Fibroblast of lung (primary cell): ENCODE measurements around the gene PLPP7. TPM values are rescaled to one million over a fixed set of nuclear protein-coding genes. Genes with fewer than 3 reads are reported as not detected.

ENCODE experiments used
- DNase-seq, 2 donors: peaks; one replicate each; pipeline versions ENCODE4 v3.0.0 to v3.0.0-alpha.2; 2010; ENCODE audit warnings: low read depth in 2 of 2
- H2AFZ ChIP-seq: 2 replicates; pipeline ENCODE4 v1.5.1; 2012; ENCODE audit warnings: low read length, control low read depth, inconsistent platforms
- H3K27ac ChIP-seq: 2 replicates; pipeline ENCODE4 v1.5.1; 2011; ENCODE audit warnings: low read length, control low read depth; ENCODE audit not compliant: insufficient read depth
- H3K27me3 ChIP-seq: 2 replicates; pipeline ENCODE4 v1.5.1; 2011; ENCODE audit warnings: mild to moderate bottlenecking, low read length; ENCODE audit not compliant: control insufficient read depth, insufficient read depth
- H3K36me3 ChIP-seq: 2 replicates; pipeline ENCODE4 v1.5.1; 2011; ENCODE audit warnings: low read length; ENCODE audit not compliant: control insufficient read depth, insufficient read depth
- H3K4me1 ChIP-seq: 2 replicates; pipeline ENCODE4 v1.5.1; 2011; ENCODE audit warnings: low read length; ENCODE audit not compliant: control insufficient read depth, insufficient read depth; ENCODE audit errors: extremely low read depth
- H3K4me2 ChIP-seq: 2 replicates; pipeline ENCODE4 v1.5.1; 2011; ENCODE audit warnings: low read length, control low read depth; ENCODE audit not compliant: insufficient read depth; ENCODE audit errors: extremely low read depth
- H3K4me3 ChIP-seq, 4 experiments: fragments of 200-600 bp in 1 of 4; sonication (generic) in 1 of 4; replicated peaks in 1 of 4; 2 replicates each; pipeline ENCODE4 v1.5.1; 2011 to 2016; ENCODE audit warnings: low read length in 4 of 4, low read depth in 3 of 4, mild to moderate bottlenecking in 3 of 4, control low read depth in 2 of 4, inconsistent platforms in 1 of 4, mixed read lengths in 1 of 4; ENCODE audit not compliant: insufficient read depth in 1 of 4; ENCODE audit errors: control extremely low read depth in 1 of 4
- H3K79me2 ChIP-seq: 2 replicates; pipeline ENCODE4 v1.5.1; 2012; ENCODE audit warnings: mild to moderate bottlenecking, low read length, inconsistent platforms; ENCODE audit not compliant: control insufficient read depth, insufficient read depth
- H3K9ac ChIP-seq: 2 replicates; pipeline ENCODE4 v1.5.1; 2011; ENCODE audit warnings: mild to moderate bottlenecking, low read length, control low read depth; ENCODE audit not compliant: insufficient read depth
- H3K9me3 ChIP-seq: 2 replicates; pipeline ENCODE4 v1.5.1; 2012; ENCODE audit warnings: low read depth, low read length; ENCODE audit not compliant: control insufficient read depth, insufficient read depth
- H4K20me1 ChIP-seq: 2 replicates; pipeline ENCODE4 v1.5.1; 2011; ENCODE audit warnings: low read length; ENCODE audit not compliant: control insufficient read depth, insufficient read depth; ENCODE audit errors: extremely low read depth
- EZH2 ChIP-seq: IDR thresholded peaks from 2 replicates; pipeline ENCODE4 v1.5.1; 2012; ENCODE audit warnings: low read length, control low read depth, mild to moderate bottlenecking; ENCODE audit errors: missing control alignments
- polyA plus RNA-seq, 2 donors: library from polyadenylated mRNA; depleted of rRNA in 1 of 2; stranded (reverse) in 1 of 2; unstranded in 1 of 2; fragments of >200 nt; gene quantifications; 2 replicates each; pipeline ENCODE4 v1.2.1, GENCODE V29; 2011 to 2012; ENCODE audit warnings: missing spikeins in 1 of 2
- total RNA-seq: library from RNA; depleted of rRNA; stranded (reverse); fragments of >200 nt; gene quantifications from 2 replicates; pipeline ENCODE4 v1.2.1, GENCODE V29; 2014
- TF ChIP-seq, protein P1 (sequence below), 2 donors: IDR thresholded peaks in 1 of 2; conservative IDR thresholded peaks in 1 of 2; 1 replicate in 1 of 2; 2 replicates in 1 of 2; pipeline ENCODE4 v1.5.1; 2011 to 2012; ENCODE audit warnings: low read length in 2 of 2, control low read depth in 1 of 2, inconsistent platforms in 1 of 2, low read depth in 1 of 2, mild to moderate bottlenecking in 1 of 2

PLPP7 gene
- total and polyA plus RNA-seq, 2 donors (not counting 1 experiment from before 2014, with no cell fraction given), result 3.0 to 9.4 TPM

DNA sequence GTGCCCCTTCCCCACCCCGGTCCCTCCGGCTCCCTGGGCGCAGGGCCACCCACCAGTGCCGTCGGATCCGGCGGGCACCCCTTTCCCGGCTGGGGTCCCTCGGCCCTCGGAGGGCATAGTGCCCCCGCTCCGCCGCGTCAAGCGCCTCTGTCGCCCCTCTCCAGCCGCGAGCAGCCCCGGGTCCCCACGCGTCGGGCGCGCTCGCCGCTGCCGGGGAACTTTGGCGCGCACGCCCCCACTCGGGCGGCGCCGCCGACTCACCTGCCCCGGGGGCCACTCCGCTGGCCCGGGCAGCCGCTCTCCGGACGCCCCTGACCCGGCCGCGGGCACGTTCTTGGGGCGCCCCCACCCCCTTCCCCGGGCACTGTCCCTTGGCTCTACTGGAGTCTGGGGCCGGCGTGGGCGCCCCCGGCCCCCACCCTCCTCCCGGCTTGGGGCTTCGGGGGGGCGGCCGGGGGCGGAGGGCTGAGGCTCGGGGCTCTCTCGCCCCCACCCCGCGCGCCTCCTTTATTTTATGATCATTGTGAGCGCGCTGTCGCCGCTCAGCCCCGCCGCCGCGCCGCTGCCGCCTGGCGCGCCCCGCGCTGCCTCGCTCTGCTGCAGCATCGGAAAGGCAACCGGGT lies 12.1 kb upstream of the PLPP7 start:
- Histone ChIP-seq H3K27me3 (peaks cover 37% of the 10 kb centered on the region), H3K27ac (no peak overlapping the region), H4K20me1 (no peaks in the 10 kb centered on the region), H3K9me3 (no peaks in the 10 kb centered on the region), H3K4me3 (peak overlapping the region in 1 of 4 experiments; percentile 46), H3K36me3 (no peaks in the 10 kb centered on the region), H3K9ac (no peak overlapping the region), H3K79me2 (no peaks in the 10 kb centered on the region), H2AFZ (no peak overlapping the region), H3K4me1 (no peaks in the 10 kb centered on the region), H3K4me2 (peak overlapping the region; percentile 13)
- no peak for DNase-seq
- peak; percentile 7 for TF ChIP-seq EZH2
- TF ChIP-seq, protein P1, sequence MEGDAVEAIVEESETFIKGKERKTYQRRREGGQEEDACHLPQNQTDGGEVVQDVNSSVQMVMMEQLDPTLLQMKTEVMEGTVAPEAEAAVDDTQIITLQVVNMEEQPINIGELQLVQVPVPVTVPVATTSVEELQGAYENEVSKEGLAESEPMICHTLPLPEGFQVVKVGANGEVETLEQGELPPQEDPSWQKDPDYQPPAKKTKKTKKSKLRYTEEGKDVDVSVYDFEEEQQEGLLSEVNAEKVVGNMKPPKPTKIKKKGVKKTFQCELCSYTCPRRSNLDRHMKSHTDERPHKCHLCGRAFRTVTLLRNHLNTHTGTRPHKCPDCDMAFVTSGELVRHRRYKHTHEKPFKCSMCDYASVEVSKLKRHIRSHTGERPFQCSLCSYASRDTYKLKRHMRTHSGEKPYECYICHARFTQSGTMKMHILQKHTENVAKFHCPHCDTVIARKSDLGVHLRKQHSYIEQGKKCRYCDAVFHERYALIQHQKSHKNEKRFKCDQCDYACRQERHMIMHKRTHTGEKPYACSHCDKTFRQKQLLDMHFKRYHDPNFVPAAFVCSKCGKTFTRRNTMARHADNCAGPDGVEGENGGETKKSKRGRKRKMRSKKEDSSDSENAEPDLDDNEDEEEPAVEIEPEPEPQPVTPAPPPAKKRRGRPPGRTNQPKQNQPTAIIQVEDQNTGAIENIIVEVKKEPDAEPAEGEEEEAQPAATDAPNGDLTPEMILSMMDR (conservative IDR thresholded peaks at IDR 0.05 in 1 of 2, IDR thresholded peaks at IDR 0.05 in 1 of 2; ENCODE audit: low read depth in 1 of 2, low read length in 2 of 2), result no peak

DNA sequence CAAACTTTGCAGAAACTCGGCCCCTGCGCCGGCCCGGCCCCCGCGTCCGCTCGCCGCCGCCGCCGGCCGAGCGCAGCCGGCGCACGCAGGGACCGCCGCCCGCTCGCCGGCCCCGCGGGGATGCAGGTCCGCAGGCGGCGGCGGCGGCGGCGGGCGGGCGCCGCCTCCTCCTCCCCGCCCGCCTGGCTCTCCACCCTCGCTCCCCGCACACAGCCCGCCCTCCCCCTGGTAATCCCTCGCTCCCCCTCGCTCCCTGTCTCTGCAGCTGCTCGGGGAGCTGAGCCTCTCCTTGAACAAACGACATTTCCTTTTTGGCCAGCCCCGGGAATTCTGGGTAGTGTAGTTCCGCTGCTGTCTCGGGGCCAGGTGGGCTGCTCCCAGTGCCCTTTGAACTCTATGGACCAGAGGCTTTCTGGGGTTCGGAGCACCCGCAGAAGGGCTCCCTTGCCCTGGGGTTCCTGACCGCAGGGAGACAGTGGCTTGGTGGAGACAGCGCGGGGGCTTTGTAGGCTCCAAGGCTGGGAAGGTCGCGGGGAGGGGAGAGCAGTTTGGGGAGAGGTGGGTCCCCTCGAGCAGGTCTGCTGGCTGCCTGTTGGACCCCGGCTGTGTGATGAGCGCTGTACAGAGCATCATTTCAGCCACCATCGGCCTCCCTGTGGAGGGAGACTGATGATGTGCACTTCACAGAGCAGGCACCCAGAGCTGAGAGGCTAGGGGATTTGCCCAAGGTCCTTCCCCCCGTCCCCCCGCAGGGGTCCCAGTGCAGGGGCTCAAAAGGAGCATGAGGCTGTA lies 11.4 kb upstream of the PLPP7 start:
- no peaks in the 10 kb centered on the region for H3K36me3 ChIP-seq
- peak; percentile 79 for DNase-seq
- H3K27me3 ChIP-seq, result peaks cover 40% of the 10 kb centered on the region
- no peaks in the 10 kb centered on the region for H4K20me1 ChIP-seq
- H3K4me3 ChIP-seq, result peak overlapping the region in 1 of 4 experiments; percentile 46
- H3K9me3 ChIP-seq, result no peaks in the 10 kb centered on the region
- no peaks in the 10 kb centered on the region for H3K4me1 ChIP-seq
- no peak overlapping the region for H3K27ac ChIP-seq
- no peak for TF ChIP-seq EZH2
- TF ChIP-seq, protein P1 (conservative IDR thresholded peaks at IDR 0.05 in 1 of 2, IDR thresholded peaks at IDR 0.05 in 1 of 2; ENCODE audit: low read depth in 1 of 2, low read length in 2 of 2), result no peak
- H3K4me2 ChIP-seq, result no peak overlapping the region
- H2AFZ ChIP-seq, result no peak overlapping the region
- no peak overlapping the region for H3K9ac ChIP-seq
- no peaks in the 10 kb centered on the region for H3K79me2 ChIP-seq

DNA sequence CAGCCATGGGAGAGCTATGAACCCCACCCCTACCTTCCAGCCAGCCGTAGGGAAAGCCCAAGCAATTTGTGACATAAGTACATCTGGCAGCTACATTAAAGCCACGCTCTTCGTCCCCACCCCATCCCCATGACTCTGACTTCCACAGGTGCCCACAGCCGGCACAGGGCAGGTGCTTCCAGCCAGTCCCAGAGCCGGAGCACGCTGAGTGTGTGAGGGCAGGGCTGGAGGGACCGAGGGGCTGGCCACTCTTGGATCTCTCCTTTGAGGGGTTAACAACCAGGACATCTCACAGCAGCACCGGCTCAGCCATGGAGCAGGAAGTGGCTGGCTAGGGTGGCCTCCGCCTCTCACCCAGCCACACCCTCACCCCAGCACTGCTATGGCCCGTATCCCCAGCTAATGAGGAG lies 10.8 kb upstream of the PLPP7 start:
- Histone ChIP-seq H3K4me1 (no peaks in the 10 kb centered on the region), H3K36me3 (no peaks in the 10 kb centered on the region), H3K9me3 (no peaks in the 10 kb centered on the region), H3K4me2 (no peak overlapping the region), H3K27ac (no peak overlapping the region), H3K79me2 (no peaks in the 10 kb centered on the region), H3K9ac (no peak overlapping the region), H2AFZ (no peak overlapping the region), H3K4me3 (no peak overlapping the region), H3K27me3 (peaks cover 43% of the 10 kb centered on the region), H4K20me1 (no peaks in the 10 kb centered on the region)
- DNase-seq, result no peak
- TF ChIP-seq EZH2, result no peak
- TF ChIP-seq, protein P1 (conservative IDR thresholded peaks at IDR 0.05 in 1 of 2, IDR thresholded peaks at IDR 0.05 in 1 of 2; ENCODE audit: low read depth in 1 of 2, low read length in 2 of 2), result no peak
